Activated B cell treated with CpG ODN at 0.5 μM for 24 hours (primary cell): ENCODE data around the gene PRKCE. TPM values are rescaled to one million over a fixed set of nuclear protein-coding genes. Genes with fewer than 3 reads are reported as not detected.

Source experiments
- ATAC-seq: fragments of 200-7000 bp; cut with Tn5 transposase; one replicate; pipeline ENCODE4 v1.10.0; 2021; ENCODE audit warnings: low read depth, mild to moderate bottlenecking, moderate library complexity
- CTCF ChIA-PET: fragments of 350-600 bp; sonication (Branson Sonifier 250); formaldehyde crosslinking; loops from one replicate; lab custom pipeline; 2021; ENCODE audit warnings: antibody characterized with exemption; lab: Charles Lee
- POLR2A ChIA-PET: fragments of 350-600 bp; sonication (Branson Sonifier 250); formaldehyde crosslinking; loops from one replicate; lab custom pipeline; 2021; ENCODE audit warnings: antibody characterized with exemption; lab: Charles Lee
- DNase-seq: peaks from one replicate; pipeline ENCODE4 v3.0.0; 2022
- H3K27ac Mint-ChIP-seq: one replicate; pipeline ENCODE4 v1.8.0; 2020; ENCODE audit warnings: mixed read lengths
- H3K27me3 Mint-ChIP-seq: one replicate; pipeline ENCODE4 v1.8.0; 2021; ENCODE audit warnings: mixed read lengths
- H3K36me3 Mint-ChIP-seq: one replicate; pipeline ENCODE4 v1.8.0; 2021; ENCODE audit warnings: low read depth, mixed read lengths
- H3K4me1 Mint-ChIP-seq: one replicate; pipeline ENCODE4 v1.8.0; 2021; ENCODE audit warnings: mixed read lengths
- H3K4me3 Mint-ChIP-seq: one replicate; pipeline ENCODE4 v1.8.0; 2020; ENCODE audit warnings: mild to moderate bottlenecking, mixed read lengths
- H3K9me3 Mint-ChIP-seq: one replicate; pipeline ENCODE4 v1.8.0; 2020; ENCODE audit warnings: mixed read lengths
- CTCF ChIP-seq: fragments of 200-600 bp; IDR thresholded peaks from one replicate; pipeline ENCODE4 v1.8.0; 2022; ENCODE audit warnings: antibody characterized with exemption, mild to moderate bottlenecking
- intact Hi-C: fragments of 100-400 bp; cut with micrococcal nuclease; formaldehyde crosslinking; loops from one replicate; pipeline ENCODE4 v1.15.1; 2024
- total RNA-seq: library from RNA; stranded (reverse); gene quantifications from 2 replicates; pipeline ENCODE4 v1.2.3, GENCODE V29; 2022

Gene PRKCE
- total RNA-seq, 1 donor from 2014 or later, result 53.8 TPM

- H3K4me3 Mint-ChIP-seq, result no peak overlapping the region
- CTCF ChIA-PET, result no interaction called here
- ATAC-seq, result no peak
- H3K4me1 Mint-ChIP-seq, result peaks cover 44% of the 10 kb centered on the region
- no peak overlapping the region for H3K27ac Mint-ChIP-seq
- no peak for TF ChIP-seq CTCF
- no peaks in the 10 kb centered on the region for H3K27me3 Mint-ChIP-seq
- POLR2A ChIA-PET, result no interaction called here
- H3K36me3 Mint-ChIP-seq, result peaks cover 2% of the 10 kb centered on the region
- intact Hi-C loops, result no loop called here
- no peaks in the 10 kb centered on the region for H3K9me3 Mint-ChIP-seq
- no peak for DNase-seq
Measured at GRCh38 chr2:45753381-45753780, 101.9 kb downstream of the PRKCE start.

GRCh38 chr2:45754131-45755010 is 102.9 kb downstream of the PRKCE start:
- ATAC-seq, result no peak
- peaks cover 38% of the 10 kb centered on the region for H3K4me1 Mint-ChIP-seq
- DNase-seq, result no peak
- H3K27ac Mint-ChIP-seq, result no peak overlapping the region
- peaks cover 2% of the 10 kb centered on the region for H3K36me3 Mint-ChIP-seq
- TF ChIP-seq CTCF, result no peak
- H3K4me3 Mint-ChIP-seq, result no peak overlapping the region
- H3K9me3 Mint-ChIP-seq, result no peaks in the 10 kb centered on the region
- CTCF ChIA-PET, result interaction anchor here (0.7 kb wide), 1 partner anchor 182 kb away, joined by 3 read pairs; no protein-coding TSS in a partner anchor
- intact Hi-C loops, result no loop called here
- no peaks in the 10 kb centered on the region for H3K27me3 Mint-ChIP-seq
- POLR2A ChIA-PET, result no interaction called here

- peaks cover 35% of the 10 kb centered on the region for H3K4me1 Mint-ChIP-seq
- no peak for TF ChIP-seq CTCF
- H3K27ac Mint-ChIP-seq, result no peak overlapping the region
- peaks cover 2% of the 10 kb centered on the region for H3K36me3 Mint-ChIP-seq
- POLR2A ChIA-PET, result no interaction called here
- ATAC-seq, result no peak
- intact Hi-C loops, result no loop called here
- CTCF ChIA-PET, result no interaction called here
- no peaks in the 10 kb centered on the region for H3K27me3 Mint-ChIP-seq
- no peak for DNase-seq
- H3K9me3 Mint-ChIP-seq, result no peaks in the 10 kb centered on the region
- no peak overlapping the region for H3K4me3 Mint-ChIP-seq
Measured at GRCh38 chr2:45755585-45756335, 104.3 kb downstream of the PRKCE start.

- peaks cover 2% of the 10 kb centered on the region for H3K36me3 Mint-ChIP-seq
- CTCF ChIA-PET, result no interaction called here
- DNase-seq, result no peak
- H3K4me1 Mint-ChIP-seq, result peaks cover 43% of the 10 kb centered on the region
- intact Hi-C loops, result no loop called here
- TF ChIP-seq CTCF, result no peak
- H3K4me3 Mint-ChIP-seq, result no peak overlapping the region
- H3K9me3 Mint-ChIP-seq, result no peaks in the 10 kb centered on the region
- POLR2A ChIA-PET, result no interaction called here
- ATAC-seq, result no peak
- no peaks in the 10 kb centered on the region for H3K27me3 Mint-ChIP-seq
- no peak overlapping the region for H3K27ac Mint-ChIP-seq
Measured at GRCh38 chr2:45758018-45758417, 106.5 kb downstream of the PRKCE start.

- TF ChIP-seq CTCF, result no peak
- no peaks in the 10 kb centered on the region for H3K36me3 Mint-ChIP-seq
- no peaks in the 10 kb centered on the region for H3K9me3 Mint-ChIP-seq
- H3K27ac Mint-ChIP-seq, result no peak overlapping the region
- DNase-seq (no peak), ATAC-seq (no peak)
- POLR2A ChIA-PET, result interaction anchor here (0.6 kb wide), 1 partner anchor 79 kb away, joined by 17 read pairs; no protein-coding TSS in a partner anchor
- intact Hi-C loops, result no loop called here
- peaks cover 45% of the 10 kb centered on the region for H3K4me1 Mint-ChIP-seq
- H3K4me3 Mint-ChIP-seq, result no peak overlapping the region
- CTCF ChIA-PET, result interaction anchor here (1.2 kb wide), 1 partner anchor 19 kb away, joined by 5 read pairs; no protein-coding TSS in a partner anchor
- H3K27me3 Mint-ChIP-seq, result no peaks in the 10 kb centered on the region
Measured at GRCh38 chr2:45759310-45759851, 107.9 kb downstream of the PRKCE start.
